Transverse colon (tissue), 4 donors: ENCODE results near the gene COL4A1.

Experiments used
- CTCF ChIP-seq, 5 experiments: fragments of 200-600 bp in 3 of 5; fragments of 450-650 bp in 2 of 5; sonication (generic) in 3 of 5; IDR thresholded peaks; 1 replicate in 2 of 5; 2 replicates in 3 of 5; pipeline ENCODE4 v1.5.1; 2016 to 2017; ENCODE audit warnings: antibody characterized with exemption in 5 of 5, inconsistent platforms in 3 of 5, mild to moderate bottlenecking in 2 of 5, moderate library complexity in 1 of 5
- EP300 ChIP-seq: sonication (generic); formaldehyde crosslinking; IDR thresholded peaks from one replicate; pipeline ENCODE4 v1.6.1; 2017; ENCODE audit warnings: antibody characterized with exemption, low read depth
- POLR2A ChIP-seq: fragments of 450-650 bp; IDR thresholded peaks from one replicate; pipeline ENCODE4 v1.6.1; 2016; ENCODE audit warnings: antibody characterized with exemption, mild to moderate bottlenecking, moderate library complexity
- POLR2AphosphoS5 ChIP-seq, 3 donors: sonication (generic); formaldehyde crosslinking; IDR thresholded peaks; one replicate each; pipeline ENCODE4 v1.6.1; 2016; ENCODE audit warnings: antibody characterized with exemption in 3 of 3

DNA sequence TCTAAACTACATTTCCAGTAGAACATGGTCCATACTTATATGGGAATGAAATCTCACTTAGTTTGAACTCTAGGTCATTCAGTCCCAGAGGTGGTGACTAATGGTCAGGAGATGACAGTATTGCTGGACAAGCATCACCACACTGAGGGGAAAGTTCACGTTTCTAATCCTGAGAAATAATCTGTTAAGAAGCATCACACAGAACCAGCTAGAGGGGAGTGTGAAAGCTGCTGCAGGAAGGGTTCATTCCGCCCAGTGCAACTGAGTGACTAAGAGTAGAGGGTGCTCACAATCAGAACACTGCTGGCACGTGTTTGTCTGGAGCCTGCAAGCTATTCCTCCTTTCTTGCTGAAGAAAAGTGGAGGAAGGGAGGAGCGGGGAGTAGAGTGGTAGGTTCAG is 2.7 kb downstream of the COL4A1 start:
- TF ChIP-seq POLR2AphosphoS5 (IDR thresholded peaks at IDR 0.05) (peak; percentile 21 to 71 (median 48)), POLR2A (no peak), CTCF (IDR thresholded peaks at IDR 0.05) (no peak), EP300 (no peak)
